Coronary artery (tissue), 2 donors: ENCODE measurements around the gene GPR156.
"Not testable (repeated sequence)": the region's sequence is repeated elsewhere in the genome, so short reads cannot be mapped to it uniquely, and the experiment has no call there.

Source experiments
- DNase-seq: peaks from one replicate; pipeline ENCODE4 v3.0.0-alpha.2; 2017; ENCODE audit warnings: low spot score
- H3K27ac ChIP-seq, 2 donors: fragments of 200-600 bp; sonication (generic); one replicate each; pipeline ENCODE4 v1.5.1; 2016 to 2019
- H3K4me3 ChIP-seq: fragments of 200-600 bp; sonication (generic); 2 replicates; pipeline ENCODE4 v1.5.1; 2016; ENCODE audit warnings: mild to moderate bottlenecking, moderate library complexity
- TF ChIP-seq, protein P1 (sequence below): fragments of 200-600 bp; sonication (generic); IDR thresholded peaks from one replicate; pipeline ENCODE4 v1.5.1; 2019; ENCODE audit warnings: antibody characterized with exemption

The GPR156 gene

DNA sequence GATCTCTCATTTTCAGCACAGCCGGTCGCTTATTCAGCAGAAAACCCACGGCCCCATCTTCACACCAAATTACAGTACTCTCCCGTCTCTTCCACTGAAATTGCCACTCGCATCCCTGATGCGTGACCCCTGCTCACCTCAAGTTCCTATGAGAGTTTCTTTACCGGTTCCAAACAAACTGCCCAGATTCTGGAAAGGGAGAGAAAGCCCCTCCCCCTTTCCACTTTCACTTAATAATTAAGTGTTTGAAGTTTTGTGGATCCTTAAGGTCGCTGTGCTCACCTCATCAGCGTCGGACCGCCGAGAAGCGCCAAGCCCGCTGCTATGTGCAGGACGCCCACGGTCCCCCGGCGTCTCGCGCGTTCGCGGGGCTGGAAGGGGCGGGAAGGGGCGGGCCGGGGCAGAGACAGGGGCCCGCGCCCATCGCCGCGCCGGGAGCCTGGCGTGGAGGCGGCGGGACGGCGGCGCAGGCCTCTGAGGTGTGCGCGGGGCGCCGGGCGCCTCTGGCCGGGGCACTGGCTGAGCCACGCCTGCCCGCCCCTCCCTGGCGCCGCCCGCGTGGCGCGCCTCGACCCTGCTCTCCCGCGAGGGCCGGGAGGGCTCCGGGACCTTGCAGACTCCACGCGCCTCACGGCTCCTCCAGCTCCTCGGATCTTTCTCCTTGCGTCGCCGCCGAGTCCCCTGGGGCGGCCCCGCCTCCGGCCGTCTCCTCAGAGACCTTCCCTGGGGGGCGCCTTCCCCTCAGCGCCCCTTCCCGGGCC is at the start of gene GPR156:
TSS of gene GPR156 (minus strand) at position 476 of the 761 bp plus-strand sequence. CDS start 41,124 bp downstream, outside the sequence.
- no peak for DNase-seq
- H3K4me3 ChIP-seq = peak within 1 kb of the TSS; percentile 73
- TF ChIP-seq, protein P1, sequence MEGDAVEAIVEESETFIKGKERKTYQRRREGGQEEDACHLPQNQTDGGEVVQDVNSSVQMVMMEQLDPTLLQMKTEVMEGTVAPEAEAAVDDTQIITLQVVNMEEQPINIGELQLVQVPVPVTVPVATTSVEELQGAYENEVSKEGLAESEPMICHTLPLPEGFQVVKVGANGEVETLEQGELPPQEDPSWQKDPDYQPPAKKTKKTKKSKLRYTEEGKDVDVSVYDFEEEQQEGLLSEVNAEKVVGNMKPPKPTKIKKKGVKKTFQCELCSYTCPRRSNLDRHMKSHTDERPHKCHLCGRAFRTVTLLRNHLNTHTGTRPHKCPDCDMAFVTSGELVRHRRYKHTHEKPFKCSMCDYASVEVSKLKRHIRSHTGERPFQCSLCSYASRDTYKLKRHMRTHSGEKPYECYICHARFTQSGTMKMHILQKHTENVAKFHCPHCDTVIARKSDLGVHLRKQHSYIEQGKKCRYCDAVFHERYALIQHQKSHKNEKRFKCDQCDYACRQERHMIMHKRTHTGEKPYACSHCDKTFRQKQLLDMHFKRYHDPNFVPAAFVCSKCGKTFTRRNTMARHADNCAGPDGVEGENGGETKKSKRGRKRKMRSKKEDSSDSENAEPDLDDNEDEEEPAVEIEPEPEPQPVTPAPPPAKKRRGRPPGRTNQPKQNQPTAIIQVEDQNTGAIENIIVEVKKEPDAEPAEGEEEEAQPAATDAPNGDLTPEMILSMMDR = no peak
- no peak within 1 kb of the TSS for H3K27ac ChIP-seq

DNA sequence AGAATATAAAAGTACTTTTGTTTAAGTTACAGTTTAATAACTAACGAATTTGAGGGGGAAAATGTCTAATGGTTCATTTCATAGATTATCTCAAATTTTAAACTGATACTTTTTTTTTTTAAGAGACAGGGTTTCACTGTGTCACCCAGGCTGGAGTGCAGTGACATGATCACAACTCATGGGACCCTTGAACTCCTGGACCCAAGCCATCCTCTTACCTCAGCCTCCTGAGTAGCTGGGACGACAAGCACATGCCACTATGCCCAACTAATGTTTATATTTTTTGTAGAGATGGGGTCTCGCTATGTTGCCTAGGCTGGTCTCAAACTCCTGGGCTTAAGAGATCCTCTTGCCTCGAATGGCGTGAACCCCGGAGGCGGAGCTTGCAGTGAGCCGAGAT is 47.6 kb upstream of the GPR156 start:
- TF ChIP-seq, protein P1 = no peak
- no peak for DNase-seq
- Histone ChIP-seq H3K4me3 (no peak overlapping the region), H3K27ac (no peak overlapping the region)

DNA sequence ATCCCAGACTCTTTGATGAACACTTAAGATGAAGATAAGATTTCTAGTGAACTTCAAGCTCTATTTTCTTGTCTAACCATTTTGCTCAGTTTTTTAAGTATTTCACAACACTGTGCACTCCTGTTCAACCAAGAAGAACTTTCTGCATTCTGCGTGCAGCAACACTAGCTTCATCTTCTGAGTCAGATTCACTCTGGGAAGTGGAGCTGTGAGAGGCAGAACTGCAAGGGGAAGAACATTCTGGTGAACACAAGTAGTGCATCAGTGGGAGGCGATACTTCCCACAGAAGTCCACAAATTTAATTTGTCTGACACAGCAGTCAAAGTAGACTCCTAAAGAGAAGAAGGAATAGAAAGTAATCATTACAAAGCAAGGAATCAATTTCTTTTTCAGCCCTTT is 46.1 kb upstream of the GPR156 start:
- DNase-seq = no peak
- Histone ChIP-seq H3K4me3 (no peak overlapping the region), H3K27ac (no peak overlapping the region)
- TF ChIP-seq, protein P1 = no peak

DNA sequence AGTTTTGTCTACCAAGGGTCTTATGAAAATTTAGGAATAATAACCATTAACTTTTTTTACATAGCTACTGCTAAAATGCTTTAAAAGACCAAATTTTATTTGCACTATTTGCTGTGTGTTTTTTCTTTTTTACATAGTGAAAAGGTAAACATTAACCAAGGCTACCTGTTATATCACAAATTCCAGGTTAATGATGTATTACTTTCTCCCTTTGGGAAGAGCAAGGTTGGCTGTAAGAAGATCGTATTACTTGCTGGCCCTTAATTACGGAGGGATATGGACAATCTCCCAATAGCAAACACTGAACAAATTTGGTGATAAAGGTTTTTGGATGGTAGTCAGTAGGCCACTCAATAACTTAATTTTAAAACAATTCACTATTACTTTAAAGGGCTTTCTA is 41.8 kb upstream of the GPR156 start:
- TF ChIP-seq, protein P1 = no peak
- no peak for DNase-seq
- H3K4me3 ChIP-seq = no peak overlapping the region
- H3K27ac ChIP-seq = no peak overlapping the region

DNA sequence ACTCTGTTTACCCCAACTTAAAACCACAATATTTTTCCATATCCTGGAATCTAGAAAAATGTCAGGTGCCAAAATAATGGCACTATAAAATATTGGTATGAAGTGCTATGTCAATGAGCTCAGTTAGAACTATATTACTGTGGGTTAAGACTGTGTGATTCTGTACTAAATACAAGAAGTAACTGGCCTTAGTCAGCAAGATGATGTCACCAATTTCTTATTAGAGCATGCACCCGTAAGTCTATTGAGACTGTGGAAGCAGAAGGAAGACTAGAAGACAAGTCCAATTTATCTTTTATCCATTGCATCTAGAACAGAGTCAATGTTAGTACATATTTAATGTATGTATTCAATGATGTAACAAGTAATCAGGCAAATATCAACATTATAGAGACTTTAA is 39.2 kb upstream of the GPR156 start:
- TF ChIP-seq, protein P1 = no peak
- no peak for DNase-seq
- Histone ChIP-seq H3K4me3 (no peak overlapping the region), H3K27ac (no peak overlapping the region)

DNA sequence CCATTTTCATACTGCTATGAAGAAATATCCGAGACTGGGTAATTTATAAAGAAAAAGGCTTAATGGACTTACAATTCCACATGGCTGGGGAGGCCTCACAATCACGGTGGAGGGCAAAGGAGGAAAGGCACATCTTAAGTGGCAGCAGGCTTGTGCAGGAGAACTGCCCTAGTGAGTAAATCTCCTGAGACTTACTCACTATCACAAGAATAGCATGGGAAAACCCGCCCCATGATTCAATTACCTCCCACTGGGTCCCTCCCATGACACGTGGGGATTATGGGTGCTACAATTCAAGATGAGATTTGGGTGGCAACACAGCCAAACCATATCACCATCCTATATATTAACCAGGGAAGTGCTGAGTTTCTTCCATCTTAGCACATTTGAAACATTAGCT is 38.7 kb upstream of the GPR156 start:
- H3K4me3 ChIP-seq, DNase-seq, H3K27ac ChIP-seq: not testable (repeated sequence)

DNA sequence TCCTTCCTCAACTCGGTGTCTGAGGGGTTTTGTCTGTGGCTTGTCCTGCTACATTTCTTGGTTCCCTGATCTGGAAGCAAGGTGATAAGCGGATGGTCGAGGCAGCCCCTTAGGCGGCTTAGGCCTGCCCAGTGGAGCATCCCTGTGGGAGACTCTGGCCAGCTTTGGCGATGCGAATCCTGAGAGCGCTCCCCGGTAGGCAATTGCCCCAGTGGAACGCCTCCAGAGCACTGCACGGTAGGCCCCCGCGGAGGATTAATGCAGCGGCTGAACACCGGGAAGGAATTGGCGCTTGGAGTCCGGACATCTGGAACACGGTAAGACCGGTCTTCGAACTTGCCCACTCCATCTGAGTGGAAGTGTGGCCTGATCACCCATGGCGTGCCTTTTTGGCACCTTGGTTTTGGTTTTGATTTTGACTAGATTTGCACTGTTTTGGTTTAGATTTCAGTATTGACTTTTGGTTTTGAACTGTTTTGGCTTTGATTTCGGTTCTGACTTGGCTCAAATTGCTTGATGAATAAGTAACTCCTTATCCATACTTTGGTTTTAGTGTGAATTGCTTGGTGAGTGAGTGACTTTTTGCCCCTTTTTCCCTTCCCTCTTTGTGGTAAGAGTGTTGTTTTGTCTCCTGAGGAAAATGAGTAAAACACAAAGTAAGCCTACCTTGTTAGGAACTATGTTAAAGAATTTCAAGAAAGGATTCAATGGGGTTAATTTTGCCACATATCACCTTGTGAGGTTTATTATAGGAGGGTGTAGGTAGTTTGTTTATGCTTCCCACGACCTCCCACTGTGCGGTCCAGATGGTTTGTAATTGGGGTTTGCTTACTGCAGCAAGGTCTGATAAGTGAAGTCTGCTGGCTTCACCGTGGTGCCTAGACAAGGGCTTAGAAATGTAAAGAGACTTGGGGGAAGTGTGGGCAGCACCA is 27.1 kb upstream of the GPR156 start:
- H3K27ac ChIP-seq = no peak overlapping the region
- TF ChIP-seq, protein P1 = no peak
- DNase-seq = no peak

More for the DNA sequence above, 27.1 kb upstream of the GPR156 start:
- H3K4me3 ChIP-seq = no peak overlapping the region
